IMR-90 (cell line): ENCODE results near the gene SPINK4. TPM values are rescaled to one million over a fixed set of nuclear protein-coding genes. Genes with fewer than 3 reads are reported as not detected.
A peak's percentile ranks its signal among the peaks of the same experiment; 100 is the strongest.

ENCODE experiments used
- ATAC-seq: fragments of 200-7000 bp; cut with Tn5 transposase; 2 replicates; pipeline ENCODE4 v1.9.1; 2020; ENCODE audit warnings: low read depth, mild to moderate bottlenecking, moderate library complexity
- BruUV-seq: library from RNA; stranded (reverse); fragments of 400-500 nt; replicated peaks from 2 replicates; lab custom pipeline; 2021; lab: Mats Ljungman, UMichigan
- CTCF ChIA-PET: fragments of 300-600 bp; formaldehyde crosslinking; extraction: SDS; loops from one replicate; lab custom pipeline; 2021; ENCODE audit warnings: antibody characterized with exemption; lab: Yijun Ruan, JAX
- POLR2A ChIA-PET: fragments of 300-600 bp; sonication (Branson Sonifier 250); formaldehyde crosslinking; loops from one replicate; lab custom pipeline; 2022; ENCODE audit warnings: antibody characterized with exemption; ENCODE audit not compliant: unreplicated experiment; lab: Charles Lee
- DNase-seq: peaks from one replicate; pipeline ENCODE4 v3.0.0; 2013
- H2AFZ ChIP-seq: replicated peaks from 2 replicates; pipeline ENCODE3; 2013; ENCODE audit warnings: low read length, mild to moderate bottlenecking; ENCODE audit not compliant: poor library complexity
- H2AK5ac ChIP-seq: 2 replicates; pipeline ENCODE4 v1.6.1; 2013; ENCODE audit warnings: low read depth, low read length, inconsistent platforms
- H2AK9ac ChIP-seq: replicated peaks from 2 replicates; pipeline ENCODE3; 2013; ENCODE audit warnings: mild to moderate bottlenecking, low read depth, low read length, moderate library complexity; ENCODE audit not compliant: poor library complexity
- H2BK120ac ChIP-seq: 2 replicates; pipeline ENCODE4 v1.6.1; 2013; ENCODE audit warnings: low read depth, low read length, inconsistent platforms
- H2BK15ac ChIP-seq: 3 replicates; pipeline ENCODE4 v1.6.1; 2013; ENCODE audit warnings: low read depth, low read length, inconsistent platforms
- H2BK20ac ChIP-seq: 2 replicates; pipeline ENCODE4 v1.6.1; 2013; ENCODE audit warnings: low read depth, mild to moderate bottlenecking, inconsistent platforms, low read length, moderate library complexity
- H2BK5ac ChIP-seq: 2 replicates; pipeline ENCODE4 v1.6.1; 2013; ENCODE audit warnings: mild to moderate bottlenecking, low read depth, low read length, inconsistent platforms; ENCODE audit not compliant: poor library complexity, severe bottlenecking
- H3K14ac ChIP-seq: replicated peaks from 2 replicates; pipeline ENCODE4 v1.6.1; 2013; ENCODE audit warnings: low read depth, low read length, inconsistent platforms
- H3K18ac ChIP-seq: 2 replicates; pipeline ENCODE4 v1.6.1; 2013; ENCODE audit warnings: low read depth, low read length, control low read depth
- H3K23ac ChIP-seq: 2 replicates; pipeline ENCODE4 v1.6.1; 2013; ENCODE audit warnings: low read depth, low read length, inconsistent platforms
- H3K27ac ChIP-seq: 2 replicates; pipeline ENCODE4 v1.5.1; 2013; ENCODE audit warnings: mild to moderate bottlenecking, control low read depth, low read length; ENCODE audit not compliant: insufficient read depth
- H3K27me3 ChIP-seq: 2 replicates; pipeline ENCODE4 v1.6.1; 2013; ENCODE audit warnings: low read length; ENCODE audit not compliant: control insufficient read depth, insufficient read depth
- H3K36me3 ChIP-seq: 2 replicates; pipeline ENCODE4 v1.6.1; 2013; ENCODE audit warnings: low read length, mixed read lengths; ENCODE audit not compliant: control insufficient read depth, insufficient read depth
- H3K4ac ChIP-seq: 2 replicates; pipeline ENCODE4 v1.6.1; 2013; ENCODE audit warnings: low read depth, low read length, inconsistent platforms
- H3K4me1 ChIP-seq: 2 replicates; pipeline ENCODE4 v1.6.1; 2013; ENCODE audit warnings: low read length, mixed read lengths; ENCODE audit not compliant: control insufficient read depth, insufficient read depth
- H3K4me2 ChIP-seq: 2 replicates; pipeline ENCODE4 v1.6.1; 2013; ENCODE audit warnings: low read depth, mild to moderate bottlenecking, control low read depth, low read length, moderate library complexity
- H3K4me3 ChIP-seq: 2 replicates; pipeline ENCODE4 v1.5.1; 2013; ENCODE audit warnings: low read depth, mild to moderate bottlenecking, control low read depth, low read length, moderate library complexity; ENCODE audit not compliant: insufficient read depth
- H3K56ac ChIP-seq: 2 replicates; pipeline ENCODE4 v1.6.1; 2013; ENCODE audit warnings: low read length, inconsistent platforms; ENCODE audit not compliant: insufficient read depth; ENCODE audit errors: extremely low read depth
- H3K79me1 ChIP-seq, 2 experiments: 2 replicates each; pipeline ENCODE4 v1.6.1; 2013; ENCODE audit warnings: low read length in 2 of 2, inconsistent platforms in 1 of 2, low read depth in 1 of 2
- H3K9ac ChIP-seq: 2 replicates; pipeline ENCODE4 v1.6.1; 2013; ENCODE audit warnings: low read depth, low read length, control low read depth
- H3K9me1 ChIP-seq: 2 replicates; pipeline ENCODE4 v1.6.1; 2013; ENCODE audit warnings: low read length, inconsistent platforms; ENCODE audit not compliant: insufficient read depth
- H3K9me3 ChIP-seq: 2 replicates; pipeline ENCODE4 v1.6.1; 2013; ENCODE audit warnings: low read length; ENCODE audit not compliant: control insufficient read depth, insufficient read depth
- H4K20me1 ChIP-seq: 2 replicates; pipeline ENCODE4 v1.6.1; 2013; ENCODE audit warnings: low read length, inconsistent platforms; ENCODE audit not compliant: insufficient read depth
- H4K5ac ChIP-seq: 2 replicates; pipeline ENCODE4 v1.6.1; 2013; ENCODE audit warnings: mild to moderate bottlenecking, low read depth, low read length, control low read depth
- H4K8ac ChIP-seq, 2 experiments: 2 replicates each; pipeline ENCODE4 v1.6.1; 2013; ENCODE audit warnings: low read depth in 2 of 2, low read length in 2 of 2, control low read depth in 1 of 2, inconsistent platforms in 1 of 2
- H4K91ac ChIP-seq: 2 replicates; pipeline ENCODE4 v1.6.1; 2013; ENCODE audit warnings: low read depth, low read length, inconsistent platforms; ENCODE audit not compliant: insufficient read depth
- CEBPB ChIP-seq: IDR thresholded peaks from 2 replicates; pipeline ENCODE4 v1.6.1; 2012; ENCODE audit warnings: low read depth, low read length, improper control_type of control experiment
- MAZ ChIP-seq: IDR thresholded peaks from 2 replicates; pipeline ENCODE4 v1.6.1; 2012; ENCODE audit warnings: low read depth, mild to moderate bottlenecking, low read length, improper control_type of control experiment, moderate library complexity, borderline replicate concordance
- POLR2A ChIP-seq: IDR thresholded peaks from 2 replicates; pipeline ENCODE4 v1.6.1; 2012; ENCODE audit warnings: mild to moderate bottlenecking, low read depth, low read length
- RAD21 ChIP-seq: IDR thresholded peaks from 2 replicates; pipeline ENCODE4 v1.6.1; 2012; ENCODE audit warnings: low read length, improper control_type of control experiment
- RFX5 ChIP-seq: IDR thresholded peaks from 2 replicates; pipeline ENCODE4 v1.8.0; 2012; ENCODE audit warnings: low read depth, mild to moderate bottlenecking, low read length, moderate library complexity
- SMC3 ChIP-seq: fragments of 150-350 bp; IDR thresholded peaks from 2 replicates; pipeline ENCODE4 v1.6.1; 2016; ENCODE audit warnings: low read depth, mild to moderate bottlenecking, antibody characterized with exemption, low read length, moderate library complexity
- WGBS, 2 experiments: methylation state at CpG; one replicate each; pipeline versions ENCODE4 v1.1.5 to v1.1.7; 2013; ENCODE audit warnings: missing lambda C conversion rate in 2 of 2; ENCODE audit not compliant: insufficient read length in 1 of 2; ENCODE audit errors: extremely low coverage in 2 of 2; 5-methylcytosine and 5-hydroxymethylcytosine counted together
- dilution Hi-C: fragments of 300-500 bp; cut with HindIII; formaldehyde crosslinking; loops from one replicate; pipeline ENCODE4 v1.14.3; 2018; ENCODE audit warnings: low sequenced_read_pairs; ENCODE audit not compliant: unreplicated experiment
- in situ Hi-C: fragments of 300-500 bp; cut with MboI; formaldehyde crosslinking; loops from 3 replicates; pipeline ENCODE4 v1.14.3; 2019; ENCODE audit warnings: low sequenced_read_pairs, inconsistent platforms, mixed read lengths
- intact Hi-C: fragments of 100-400 bp; cut with micrococcal nuclease; formaldehyde crosslinking; loops from 2 replicates; pipeline ENCODE4 v1.10.0; 2022
- polyA plus RNA-seq, 3 experiments: library from polyadenylated mRNA; depleted of rRNA; stranded (reverse); fragments of >200 nt; gene quantifications; 2 replicates each; pipeline ENCODE4 v1.2.3, GENCODE V29; 2012; ENCODE audit warnings: low replicate concordance in 1 of 3
- total RNA-seq: library from RNA; depleted of rRNA; stranded (reverse); fragments of >200 nt; gene quantifications from 2 replicates; pipeline ENCODE4 v1.2.3, GENCODE V29; 2012
- TF ChIP-seq, protein P1 (sequence below): fragments of 150-350 bp; IDR thresholded peaks from 2 replicates; pipeline ENCODE4 v1.6.1; 2017; ENCODE audit warnings: mild to moderate bottlenecking, antibody characterized with exemption, low read length, low read depth
- TF ChIP-seq, protein P2 (sequence below): fragments of 150-350 bp; IDR thresholded peaks from 2 replicates; pipeline ENCODE4 v1.6.1; 2016; ENCODE audit warnings: low read depth, mild to moderate bottlenecking, low read length, moderate library complexity, borderline replicate concordance

Gene SPINK4
- total and polyA plus RNA-seq, 2 of the 4 experiments (the other 2 are of a cell fraction), result not detected

DNA sequence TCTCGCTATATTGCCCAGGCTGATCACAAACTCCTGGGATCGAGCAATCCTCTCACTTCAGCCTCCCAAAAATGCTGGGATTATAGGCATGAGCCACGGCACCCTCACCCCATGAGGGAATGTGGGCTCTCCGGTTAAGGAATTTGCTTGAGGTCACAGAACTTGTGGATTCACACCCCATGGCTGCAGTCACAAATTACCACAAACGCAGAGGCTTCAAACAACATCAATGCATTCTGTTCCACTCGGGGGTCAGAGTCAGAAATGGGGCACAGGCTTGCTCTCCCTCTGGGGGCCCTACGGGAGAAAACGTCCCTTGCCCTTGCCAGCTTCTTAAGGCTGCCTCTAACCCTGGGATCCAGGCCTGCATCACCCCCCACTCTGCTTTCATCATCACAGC lies 12.2 kb upstream of the SPINK4 start:
- no TSS peak for BruUV-seq
- Histone ChIP-seq H3K4ac (no peak overlapping the region), H3K14ac (no peak overlapping the region), H4K5ac (no peak overlapping the region), H2AFZ (peak overlapping the region; percentile 11), H3K56ac (no peak overlapping the region), H3K4me2 (no peak overlapping the region), H2BK15ac (peak overlapping the region; percentile 14; the same call in 1 of the 3 replicates), H3K9me3 (no peaks in the 10 kb centered on the region), H3K9ac (no peak overlapping the region), H2BK5ac (no peak overlapping the region), H3K79me1 (no peaks in the 10 kb centered on the region), H2BK20ac (0 out of 2 replicates have a peak overlapping the region, but pooled peaks have one; percentile 18), H3K27ac (no peak overlapping the region), H3K27me3 (no peaks in the 10 kb centered on the region), H2AK5ac (0 out of 2 replicates have a peak overlapping the region, but pooled peaks have one; percentile 9), H4K8ac (no peak overlapping the region), H3K4me1 (peaks cover 7% of the 10 kb centered on the region), H4K91ac (no peak overlapping the region), H3K18ac (no peak overlapping the region), H3K4me3 (no peak overlapping the region), H3K36me3 (no peaks in the 10 kb centered on the region), H3K23ac (no peak overlapping the region), H2BK120ac (no peak overlapping the region), H2AK9ac (peak overlapping the region; percentile 47), H4K20me1 (no peaks in the 10 kb centered on the region), H3K9me1 (no peaks in the 10 kb centered on the region; the same call in 1 of the 2 replicates)
- dilution Hi-C loops, result no loop called here
- 61% methylated on average over 4 of the region's 8 CpGs; no CpG with 5 or more reads in 1 of the 2 experiments for WGBS, 2 experiments
- ATAC-seq (no peak), DNase-seq (no peak)
- TF ChIP-seq RAD21 (no peak), CEBPB (no peak), SMC3 (no peak), POLR2A (no peak), RFX5 (no peak), MAZ (no peak)
- TF ChIP-seq, protein P1, sequence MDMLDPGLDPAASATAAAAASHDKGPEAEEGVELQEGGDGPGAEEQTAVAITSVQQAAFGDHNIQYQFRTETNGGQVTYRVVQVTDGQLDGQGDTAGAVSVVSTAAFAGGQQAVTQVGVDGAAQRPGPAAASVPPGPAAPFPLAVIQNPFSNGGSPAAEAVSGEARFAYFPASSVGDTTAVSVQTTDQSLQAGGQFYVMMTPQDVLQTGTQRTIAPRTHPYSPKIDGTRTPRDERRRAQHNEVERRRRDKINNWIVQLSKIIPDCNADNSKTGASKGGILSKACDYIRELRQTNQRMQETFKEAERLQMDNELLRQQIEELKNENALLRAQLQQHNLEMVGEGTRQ, result no peak
- TF ChIP-seq, protein P2, sequence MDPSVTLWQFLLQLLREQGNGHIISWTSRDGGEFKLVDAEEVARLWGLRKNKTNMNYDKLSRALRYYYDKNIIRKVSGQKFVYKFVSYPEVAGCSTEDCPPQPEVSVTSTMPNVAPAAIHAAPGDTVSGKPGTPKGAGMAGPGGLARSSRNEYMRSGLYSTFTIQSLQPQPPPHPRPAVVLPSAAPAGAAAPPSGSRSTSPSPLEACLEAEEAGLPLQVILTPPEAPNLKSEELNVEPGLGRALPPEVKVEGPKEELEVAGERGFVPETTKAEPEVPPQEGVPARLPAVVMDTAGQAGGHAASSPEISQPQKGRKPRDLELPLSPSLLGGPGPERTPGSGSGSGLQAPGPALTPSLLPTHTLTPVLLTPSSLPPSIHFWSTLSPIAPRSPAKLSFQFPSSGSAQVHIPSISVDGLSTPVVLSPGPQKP, result no peak
- ChIA-PET CTCF (no interaction called here), POLR2A (no interaction called here)
- in situ Hi-C loops, result loop anchor here (5.0 kb wide), 1 partner anchor 145 kb away; no protein-coding TSS in a partner anchor
- intact Hi-C loops, result no loop called here
